HCT116 (cell line): ENCODE results near the gene XRN1. TPM values are rescaled to one million over a fixed set of nuclear protein-coding genes. Genes with fewer than 3 reads are reported as not detected.
"Not testable (repeated sequence)": the region's sequence is repeated elsewhere in the genome, so short reads cannot be mapped to it uniquely, and the experiment has no call there.

Experiments
- ATAC-seq: fragments of 200-7000 bp; cut with Tn5 transposase; 2 replicates; pipeline ENCODE4 v1.9.1; 2020; ENCODE audit warnings: mild to moderate bottlenecking, moderate library complexity
- BruUV-seq: library from RNA; stranded (reverse); fragments of 400-500 nt; replicated peaks from 2 replicates; lab custom pipeline; 2021; lab: Mats Ljungman, UMichigan
- CTCF ChIA-PET: fragments of 300-600 bp; sonication (Branson Sonifier 250); formaldehyde crosslinking; loops from one replicate; lab custom pipeline; 2021; ENCODE audit warnings: antibody characterized with exemption; lab: Charles Lee
- POLR2A ChIA-PET: fragments of 300-600, 350-600 bp; sonication (Branson Sonifier 250); formaldehyde crosslinking; loops from one replicate; lab custom pipeline; 2021; ENCODE audit warnings: antibody characterized with exemption; lab: Charles Lee
- RAD21 ChIA-PET, 2 experiments: fragments of 300-600 bp; sonication (Branson Sonifier 250); formaldehyde crosslinking; loops; one replicate each; lab custom pipeline; 2023; ENCODE audit warnings: low total read pairs in 2 of 2; ENCODE audit not compliant: uncharacterized antibody in 2 of 2, unreplicated experiment in 2 of 2, low non-redundant PET in 1 of 2; lab: Charles Lee
- DNase-seq: peaks from one replicate; pipeline ENCODE4 v3.0.0-alpha.2; 2010; ENCODE audit warnings: low read depth, low spot score
- H2AFZ ChIP-seq: fragments of 200-600 bp; shearing (Covaris generic), sonication (generic); 2 replicates; pipeline ENCODE4 v1.6.1; 2017; ENCODE audit warnings: low read depth, mixed run types, mixed read lengths, antibody characterized with exemption, low read length; ENCODE audit not compliant: poor library complexity, severe bottlenecking
- H3K27ac ChIP-seq: 2 replicates; pipeline ENCODE4 v1.5.1; 2012; ENCODE audit warnings: low read depth, low read length
- H3K27me3 ChIP-seq: fragments of 200-600 bp; sonication (generic); 2 replicates; pipeline ENCODE4 v1.6.1; 2016; ENCODE audit warnings: mixed run types, low read length, mixed read lengths; ENCODE audit not compliant: insufficient read depth
- H3K36me3 ChIP-seq, 2 experiments: fragments of 200-500 bp in 1 of 2; fragments of 200-600 bp in 1 of 2; sonication (Bioruptor generic) in 1 of 2; sonication (generic) in 1 of 2; 2 replicates each; pipeline versions ENCODE4 v1.5.1 to v1.6.1; 2014 to 2016; ENCODE audit warnings: low read length in 2 of 2, inconsistent platforms in 1 of 2, mixed read lengths in 1 of 2, mixed run types in 1 of 2; ENCODE audit not compliant: insufficient read depth in 2 of 2, control insufficient read depth in 1 of 2
- H3K4me1 ChIP-seq, 2 experiments: fragments of 200-600 bp in 1 of 2; sonication (generic) in 1 of 2; 2 replicates each; pipeline versions ENCODE4 v1.5.1 to v1.6.1; 2012 to 2017; ENCODE audit warnings: low read length in 2 of 2, inconsistent platforms in 1 of 2, mild to moderate bottlenecking in 1 of 2, mixed read lengths in 1 of 2, mixed run types in 1 of 2, moderate library complexity in 1 of 2; ENCODE audit not compliant: insufficient read depth in 2 of 2, control insufficient read depth in 1 of 2
- H3K4me2 ChIP-seq: fragments of 200-600 bp; sonication (generic); 2 replicates; pipeline ENCODE4 v1.6.1; 2017; ENCODE audit warnings: mixed run types, low read length, mixed read lengths
- H3K4me3 ChIP-seq, 2 experiments: fragments of 200-600 bp in 1 of 2; sonication (generic) in 1 of 2; replicated peaks in 1 of 2; 2 replicates each; pipeline ENCODE4 v1.5.1; 2011 to 2016; ENCODE audit warnings: low read length in 2 of 2, control low read depth in 1 of 2, low read depth in 1 of 2, mild to moderate bottlenecking in 1 of 2, mixed read lengths in 1 of 2, mixed run types in 1 of 2
- H3K79me2 ChIP-seq: fragments of 200-600 bp; sonication (generic); 2 replicates; pipeline ENCODE4 v1.6.1; 2017; ENCODE audit warnings: mild to moderate bottlenecking, mixed run types, low read length, moderate library complexity, mixed read lengths; ENCODE audit not compliant: insufficient read depth
- H3K9ac ChIP-seq: fragments of 200-600 bp; sonication (generic); 2 replicates; pipeline ENCODE4 v1.6.1; 2016; ENCODE audit warnings: low read length, mixed read lengths
- H3K9me2 ChIP-seq: fragments of 200-600 bp; sonication (generic), shearing (Covaris generic); 2 replicates; pipeline ENCODE4 v1.6.1; 2017; ENCODE audit warnings: mixed run types, mild to moderate bottlenecking, moderate library complexity; ENCODE audit not compliant: insufficient read depth
- H3K9me3 ChIP-seq, 2 experiments: fragments of 200-500 bp in 1 of 2; fragments of 200-600 bp in 1 of 2; sonication (Bioruptor generic) in 1 of 2; sonication (generic) in 1 of 2; 2 replicates each; pipeline ENCODE4 v1.6.1; 2014 to 2017; ENCODE audit warnings: low read length in 2 of 2, mixed read lengths in 2 of 2, inconsistent platforms in 1 of 2, low read depth in 1 of 2, mild to moderate bottlenecking in 1 of 2, mixed run types in 1 of 2, moderate library complexity in 1 of 2; ENCODE audit not compliant: control insufficient read depth in 1 of 2, insufficient read depth in 1 of 2
- H4K20me1 ChIP-seq: fragments of 200-600 bp; sonication (generic), shearing (Covaris generic); 2 replicates; pipeline ENCODE4 v1.6.1; 2017; ENCODE audit warnings: mixed run types, mild to moderate bottlenecking, moderate library complexity; ENCODE audit not compliant: insufficient read depth
- CBX3 ChIP-seq: IDR thresholded peaks from 2 replicates; pipeline ENCODE4 v1.6.1; 2012; ENCODE audit warnings: low read depth
- CEBPB ChIP-seq: IDR thresholded peaks from 2 replicates; pipeline ENCODE4 v1.6.1; 2012; ENCODE audit warnings: low read depth
- JUND ChIP-seq: IDR thresholded peaks from 2 replicates; pipeline ENCODE4 v1.6.1; 2012
- POLR2A ChIP-seq: IDR thresholded peaks from 2 replicates; pipeline ENCODE4 v1.7.0; 2011; ENCODE audit warnings: borderline replicate concordance; ENCODE audit not compliant: insufficient read depth, insufficient read length; ENCODE audit errors: extremely low read depth
- POLR2AphosphoS5 ChIP-seq: IDR thresholded peaks from 2 replicates; pipeline ENCODE4 v1.6.1; 2011; ENCODE audit warnings: mild to moderate bottlenecking, low read depth, low read length, moderate library complexity
- RAD21 ChIP-seq: IDR thresholded peaks from 2 replicates; pipeline ENCODE4 v1.6.1; 2012; ENCODE audit warnings: low read depth, mild to moderate bottlenecking
- SRF ChIP-seq: IDR thresholded peaks from 2 replicates; pipeline ENCODE4 v1.6.1; 2012; ENCODE audit warnings: low read depth
- TCF7L2 ChIP-seq: IDR thresholded peaks from 2 replicates; pipeline ENCODE4 v1.7.0; 2011; ENCODE audit warnings: borderline replicate concordance, inconsistent platforms; ENCODE audit not compliant: insufficient read depth, insufficient read length; ENCODE audit errors: extremely low read depth
- ZBTB33 ChIP-seq: IDR thresholded peaks from 2 replicates; pipeline ENCODE4 v1.6.1; 2011; ENCODE audit warnings: mild to moderate bottlenecking, low read length, moderate library complexity; ENCODE audit not compliant: insufficient replicate concordance; ENCODE audit errors: extremely low read depth
- ZFX ChIP-seq: fragments of 450-650 bp; IDR thresholded peaks from 2 replicates; pipeline ENCODE4 v1.6.1; 2017
- ZNF274 ChIP-seq: fragments of 200-500 bp; sonication (Bioruptor generic); IDR thresholded peaks from 2 replicates; pipeline ENCODE4 v1.6.1; 2014; ENCODE audit warnings: mild to moderate bottlenecking, low read depth, low read length, inconsistent platforms
- intact Hi-C: fragments of 100-400 bp; cut with micrococcal nuclease; formaldehyde crosslinking; loops from 2 replicates; pipeline ENCODE4 v1.10.0; 2022
- total RNA-seq: library from RNA; stranded (reverse); gene quantifications from one replicate; pipeline ENCODE4 v1.2.1, GENCODE V29; 2021; ENCODE audit not compliant: unreplicated experiment

The XRN1 gene
- total RNA-seq, 1 experiment from 2014 or later: 21.3 TPM

- TF ChIP-seq ZBTB33 (no peak), JUND (no peak), ZNF274 (no peak), CEBPB (no peak), SRF (no peak), POLR2A (no peak), RAD21 (no peak), POLR2AphosphoS5 (no peak), ZFX (no peak), CBX3 (no peak), TCF7L2 (no peak)
These were observed 30.5 kb downstream of the XRN1 start (continued) for GRCh38 chr3:142417302-142417701.

GRCh38 chr3:142400537-142400936 lies 47.3 kb downstream of the XRN1 start:
- H3K27ac ChIP-seq, H4K20me1 ChIP-seq, H3K9me3 ChIP-seq, H2AFZ ChIP-seq, intact Hi-C loops, BruUV-seq, H3K79me2 ChIP-seq, CTCF ChIA-PET, H3K4me3 ChIP-seq, ATAC-seq, RAD21 ChIA-PET, H3K27me3 ChIP-seq, H3K9ac ChIP-seq, H3K9me2 ChIP-seq, DNase-seq, POLR2A ChIA-PET, H3K4me2 ChIP-seq, H3K4me1 ChIP-seq: not testable (repeated sequence)
- peaks cover 0 to 18% of the 10 kb centered on the region in 2 experiments for H3K36me3 ChIP-seq
